ENCODE data around the gene KCNMA1. TPM values are rescaled to one million over a fixed set of nuclear protein-coding genes. Genes with fewer than 3 reads are reported as not detected.

Gene KCNMA1
- total RNA-seq, 1 donor from 2014 or later = 94.3 TPM

DNA sequence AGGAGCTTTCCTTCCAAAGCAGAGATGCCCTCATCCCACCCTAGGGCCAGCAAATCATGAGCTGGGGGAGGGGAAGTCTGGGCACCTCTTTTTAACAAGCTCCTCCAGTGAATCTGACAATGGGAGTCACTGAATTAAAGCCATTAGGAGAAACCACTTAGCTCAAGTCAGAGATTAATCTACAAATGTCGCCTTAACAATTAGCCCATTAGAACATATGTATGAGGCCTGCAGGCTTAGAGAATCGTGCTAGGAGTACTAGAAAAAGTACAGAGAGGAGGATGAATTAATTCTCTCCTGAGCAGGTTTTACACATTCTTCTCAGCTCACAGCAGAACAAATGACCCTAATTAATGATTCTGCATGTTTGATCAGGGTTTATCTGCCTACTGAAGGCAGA is 381.3 kb downstream of the KCNMA1 start:
- no peak for DNase-seq (ENCODE audit: extremely low spot score in 2 of 2)
- H3K27me3 ChIP-seq = no peaks in the 10 kb centered on the region
- no peak overlapping the region for H3K27ac ChIP-seq
- peaks cover 14% of the 10 kb centered on the region for H3K4me1 ChIP-seq
- no peak overlapping the region for H3K4me3 ChIP-seq
- intact Hi-C loops (cut with DNase I) = no loop called here
- H3K9me3 ChIP-seq = no peaks in the 10 kb centered on the region
- no peaks in the 10 kb centered on the region for H3K36me3 ChIP-seq
- TF ChIP-seq, protein P1, sequence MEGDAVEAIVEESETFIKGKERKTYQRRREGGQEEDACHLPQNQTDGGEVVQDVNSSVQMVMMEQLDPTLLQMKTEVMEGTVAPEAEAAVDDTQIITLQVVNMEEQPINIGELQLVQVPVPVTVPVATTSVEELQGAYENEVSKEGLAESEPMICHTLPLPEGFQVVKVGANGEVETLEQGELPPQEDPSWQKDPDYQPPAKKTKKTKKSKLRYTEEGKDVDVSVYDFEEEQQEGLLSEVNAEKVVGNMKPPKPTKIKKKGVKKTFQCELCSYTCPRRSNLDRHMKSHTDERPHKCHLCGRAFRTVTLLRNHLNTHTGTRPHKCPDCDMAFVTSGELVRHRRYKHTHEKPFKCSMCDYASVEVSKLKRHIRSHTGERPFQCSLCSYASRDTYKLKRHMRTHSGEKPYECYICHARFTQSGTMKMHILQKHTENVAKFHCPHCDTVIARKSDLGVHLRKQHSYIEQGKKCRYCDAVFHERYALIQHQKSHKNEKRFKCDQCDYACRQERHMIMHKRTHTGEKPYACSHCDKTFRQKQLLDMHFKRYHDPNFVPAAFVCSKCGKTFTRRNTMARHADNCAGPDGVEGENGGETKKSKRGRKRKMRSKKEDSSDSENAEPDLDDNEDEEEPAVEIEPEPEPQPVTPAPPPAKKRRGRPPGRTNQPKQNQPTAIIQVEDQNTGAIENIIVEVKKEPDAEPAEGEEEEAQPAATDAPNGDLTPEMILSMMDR (IDR thresholded peaks at IDR 0.05) = no peak
- TF ChIP-seq POLR2A (IDR thresholded peaks at IDR 0.05) (no peak), POLR2AphosphoS5 (IDR thresholded peaks at IDR 0.05; ENCODE audit: insufficient read depth in 1 of 2, low read depth in 1 of 2) (no peak)

GRCh38 chr10:77253556-77254064 is 384.0 kb downstream of the KCNMA1 start:
- DNase-seq (ENCODE audit: extremely low spot score in 2 of 2) = no peak
- peaks cover 14% of the 10 kb centered on the region for H3K4me1 ChIP-seq

GRCh38 chr10:77253147-77253545 is 384.5 kb downstream of the KCNMA1 start:
- Histone ChIP-seq H3K27me3 (no peaks in the 10 kb centered on the region), H3K4me3 (no peak overlapping the region), H3K36me3 (no peaks in the 10 kb centered on the region), H3K4me1 (peaks cover 14% of the 10 kb centered on the region), H3K27ac (no peak overlapping the region), H3K9me3 (no peaks in the 10 kb centered on the region)
- TF ChIP-seq, protein P1 (IDR thresholded peaks at IDR 0.05) = no peak
- TF ChIP-seq POLR2AphosphoS5 (IDR thresholded peaks at IDR 0.05; ENCODE audit: insufficient read depth in 1 of 2, low read depth in 1 of 2) (no peak), POLR2A (IDR thresholded peaks at IDR 0.05) (no peak)
- intact Hi-C loops (cut with DNase I) = no loop called here
- no peak for DNase-seq (ENCODE audit: extremely low spot score in 2 of 2)

More at GRCh38 chr10:77253556-77254064, 384.0 kb downstream of the KCNMA1 start:
- intact Hi-C loops (cut with DNase I) = no loop called here
- H3K36me3 ChIP-seq = no peaks in the 10 kb centered on the region
- H3K4me3 ChIP-seq = no peak overlapping the region
- H3K27ac ChIP-seq = no peak overlapping the region
- no peaks in the 10 kb centered on the region for H3K27me3 ChIP-seq
- TF ChIP-seq POLR2AphosphoS5 (IDR thresholded peaks at IDR 0.05; ENCODE audit: insufficient read depth in 1 of 2, low read depth in 1 of 2) (no peak), POLR2A (IDR thresholded peaks at IDR 0.05) (no peak)
- TF ChIP-seq, protein P1 (IDR thresholded peaks at IDR 0.05) = no peak
- no peaks in the 10 kb centered on the region for H3K9me3 ChIP-seq

GRCh38 chr10:77252380-77253146 is 385.0 kb downstream of the KCNMA1 start:
- Histone ChIP-seq H3K27me3 (no peaks in the 10 kb centered on the region), H3K27ac (no peak overlapping the region), H3K36me3 (no peaks in the 10 kb centered on the region), H3K9me3 (no peaks in the 10 kb centered on the region), H3K4me3 (no peak overlapping the region), H3K4me1 (peaks cover 14% of the 10 kb centered on the region)
- intact Hi-C loops (cut with DNase I) = no loop called here
- no peak for TF ChIP-seq POLR2AphosphoS5 (IDR thresholded peaks at IDR 0.05; ENCODE audit: insufficient read depth in 1 of 2, low read depth in 1 of 2)
- TF ChIP-seq, protein P1 (IDR thresholded peaks at IDR 0.05) = no peak
- no peak for TF ChIP-seq POLR2A (IDR thresholded peaks at IDR 0.05)
- no peak for DNase-seq (ENCODE audit: extremely low spot score in 2 of 2)

All from vagina (tissue), 2 donors.